ENCODE measurements around the gene MXRA7. TPM values are rescaled to one million over a fixed set of nuclear protein-coding genes. Genes with fewer than 3 reads are reported as not detected.

MXRA7 gene
- total and polyA plus RNA-seq, 4 donors = 4.8 to 22.1 (median 11.3) TPM

DNA sequence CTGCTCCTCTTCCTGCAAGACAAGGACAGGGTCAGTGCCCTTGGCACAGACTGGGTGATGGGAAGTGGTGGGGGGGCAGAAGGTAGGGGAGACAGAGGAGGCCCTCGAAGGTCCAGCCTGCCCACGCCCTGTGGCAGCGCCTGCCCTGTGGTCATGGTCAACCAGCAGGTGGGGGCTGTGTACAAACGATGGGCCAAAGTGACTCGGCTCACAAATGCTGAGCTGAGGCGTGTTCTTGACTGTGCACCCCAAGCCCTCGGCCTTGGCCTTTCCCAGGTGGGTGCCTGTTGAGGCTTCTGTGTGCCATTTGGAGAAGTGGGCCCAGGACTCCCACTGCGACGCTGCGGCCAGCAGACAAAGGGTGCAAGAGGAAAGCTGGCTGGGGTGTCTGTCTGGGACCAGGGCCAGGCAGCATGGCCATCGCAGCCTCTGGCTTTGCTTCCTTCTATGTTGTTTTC lies 22.6 kb downstream of the MXRA7 start:
- peak overlapping the region; percentile 42 to 64 for H3K27ac ChIP-seq (ENCODE audit: low read depth in 1 of 2, low read length in 2 of 2)
- no peaks in the 10 kb centered on the region for H3K9me3 ChIP-seq (ENCODE audit: control insufficient read depth in 4 of 4, low read length in 3 of 4)
- H3K36me3 ChIP-seq (ENCODE audit: control insufficient read depth in 4 of 4, insufficient read depth in 3 of 4, low read depth in 1 of 4, low read length in 3 of 4) = no peaks in the 10 kb centered on the region
- no peaks in the 10 kb centered on the region for H3K4me1 ChIP-seq (ENCODE audit: control insufficient read depth in 4 of 4, insufficient read depth in 4 of 4, low read length in 3 of 4)
- 77% methylated on average over 11 of the region's 11 CpGs for whole genome bisulfite sequencing
- no peaks in the 10 kb centered on the region for H3K27me3 ChIP-seq (ENCODE audit: control insufficient read depth in 4 of 4, insufficient read depth in 4 of 4, low read length in 3 of 4)
- TF ChIP-seq NR2F2 (IDR thresholded peaks at IDR 0.05) = no peak
- no peak for TF ChIP-seq ZBTB33 (IDR thresholded peaks at IDR 0.05)
- TF ChIP-seq, protein P1, sequence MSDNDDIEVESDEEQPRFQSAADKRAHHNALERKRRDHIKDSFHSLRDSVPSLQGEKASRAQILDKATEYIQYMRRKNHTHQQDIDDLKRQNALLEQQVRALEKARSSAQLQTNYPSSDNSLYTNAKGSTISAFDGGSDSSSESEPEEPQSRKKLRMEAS (IDR thresholded peaks at IDR 0.05) = no peak
- no peak for TF ChIP-seq SP1 (IDR thresholded peaks at IDR 0.05)
- no peak for TF ChIP-seq FOXA1 (IDR thresholded peaks at IDR 0.05)
- TF ChIP-seq EGR1 (IDR thresholded peaks at IDR 0.05; ENCODE audit: low read depth in 2 of 2) = no peak
- no peak overlapping the region for H3K4me3 ChIP-seq (ENCODE audit: low read depth in 1 of 3, low read length in 3 of 3)
- no peak overlapping the region for H3K9ac ChIP-seq (ENCODE audit: low read depth in 1 of 2, low read length in 2 of 2)
- no peak for DNase-seq (ENCODE audit: low spot score)

GRCh38 chr17:76687298-76688164 lies 23.2 kb downstream of the MXRA7 start:
- no peaks in the 10 kb centered on the region for H3K27me3 ChIP-seq (ENCODE audit: control insufficient read depth in 4 of 4, insufficient read depth in 4 of 4, low read length in 3 of 4)
- H3K4me3 ChIP-seq (ENCODE audit: low read depth in 1 of 3, low read length in 3 of 3) = no peak overlapping the region
- TF ChIP-seq RAD21 (IDR thresholded peaks at IDR 0.05) (no peak), CTCF (IDR thresholded peaks at IDR 0.05; ENCODE audit: low read depth, low read length, missing input control) (no peak), TAF1 (conservative IDR thresholded peaks at IDR 0.05) (no peak), GABPA (IDR thresholded peaks at IDR 0.05 in 1 of 2, conservative IDR thresholded peaks at IDR 0.05 in 1 of 2) (no peak)
- no peaks in the 10 kb centered on the region for H3K4me1 ChIP-seq (ENCODE audit: control insufficient read depth in 4 of 4, insufficient read depth in 4 of 4, low read length in 3 of 4)
- no peak overlapping the region for H3K9ac ChIP-seq (ENCODE audit: low read depth in 1 of 2, low read length in 2 of 2)
- H3K36me3 ChIP-seq (ENCODE audit: control insufficient read depth in 4 of 4, insufficient read depth in 3 of 4, low read depth in 1 of 4, low read length in 3 of 4) = no peaks in the 10 kb centered on the region
- DNase-seq (ENCODE audit: low spot score) = no peak
- WGBS = 86% methylated on average over 26 of the region's 26 CpGs
- H3K27ac ChIP-seq (ENCODE audit: low read depth in 1 of 2, low read length in 2 of 2) = peak overlapping the region; percentile 42 to 64
- no peaks in the 10 kb centered on the region for H3K9me3 ChIP-seq (ENCODE audit: control insufficient read depth in 4 of 4, low read length in 3 of 4)

GRCh38 chr17:76686538-76687297 lies 24.0 kb downstream of the MXRA7 start:
- Histone ChIP-seq H3K36me3 (ENCODE audit: control insufficient read depth in 4 of 4, insufficient read depth in 3 of 4, low read depth in 1 of 4, low read length in 3 of 4) (no peaks in the 10 kb centered on the region), H3K9ac (ENCODE audit: low read depth in 1 of 2, low read length in 2 of 2) (no peak overlapping the region), H3K4me3 (ENCODE audit: low read depth in 1 of 3, low read length in 3 of 3) (no peak overlapping the region), H3K27me3 (ENCODE audit: control insufficient read depth in 4 of 4, insufficient read depth in 4 of 4, low read length in 3 of 4) (no peaks in the 10 kb centered on the region), H3K4me1 (ENCODE audit: control insufficient read depth in 4 of 4, insufficient read depth in 4 of 4, low read length in 3 of 4) (no peaks in the 10 kb centered on the region), H3K27ac (ENCODE audit: low read depth in 1 of 2, low read length in 2 of 2) (no peak overlapping the region), H3K9me3 (ENCODE audit: control insufficient read depth in 4 of 4, low read length in 3 of 4) (no peaks in the 10 kb centered on the region)
- 83% methylated on average over 15 of the region's 15 CpGs for WGBS
- TF ChIP-seq RAD21 (IDR thresholded peaks at IDR 0.05) (no peak), HNF4A (conservative IDR thresholded peaks at IDR 0.05) (no peak), ZBTB33 (IDR thresholded peaks at IDR 0.05) (no peak), NR2F2 (IDR thresholded peaks at IDR 0.05) (no peak), RXRA (IDR thresholded peaks at IDR 0.05) (no peak), SP1 (IDR thresholded peaks at IDR 0.05) (no peak)
- TF ChIP-seq, protein P1 (IDR thresholded peaks at IDR 0.05) = no peak
- TF ChIP-seq, protein P2, sequence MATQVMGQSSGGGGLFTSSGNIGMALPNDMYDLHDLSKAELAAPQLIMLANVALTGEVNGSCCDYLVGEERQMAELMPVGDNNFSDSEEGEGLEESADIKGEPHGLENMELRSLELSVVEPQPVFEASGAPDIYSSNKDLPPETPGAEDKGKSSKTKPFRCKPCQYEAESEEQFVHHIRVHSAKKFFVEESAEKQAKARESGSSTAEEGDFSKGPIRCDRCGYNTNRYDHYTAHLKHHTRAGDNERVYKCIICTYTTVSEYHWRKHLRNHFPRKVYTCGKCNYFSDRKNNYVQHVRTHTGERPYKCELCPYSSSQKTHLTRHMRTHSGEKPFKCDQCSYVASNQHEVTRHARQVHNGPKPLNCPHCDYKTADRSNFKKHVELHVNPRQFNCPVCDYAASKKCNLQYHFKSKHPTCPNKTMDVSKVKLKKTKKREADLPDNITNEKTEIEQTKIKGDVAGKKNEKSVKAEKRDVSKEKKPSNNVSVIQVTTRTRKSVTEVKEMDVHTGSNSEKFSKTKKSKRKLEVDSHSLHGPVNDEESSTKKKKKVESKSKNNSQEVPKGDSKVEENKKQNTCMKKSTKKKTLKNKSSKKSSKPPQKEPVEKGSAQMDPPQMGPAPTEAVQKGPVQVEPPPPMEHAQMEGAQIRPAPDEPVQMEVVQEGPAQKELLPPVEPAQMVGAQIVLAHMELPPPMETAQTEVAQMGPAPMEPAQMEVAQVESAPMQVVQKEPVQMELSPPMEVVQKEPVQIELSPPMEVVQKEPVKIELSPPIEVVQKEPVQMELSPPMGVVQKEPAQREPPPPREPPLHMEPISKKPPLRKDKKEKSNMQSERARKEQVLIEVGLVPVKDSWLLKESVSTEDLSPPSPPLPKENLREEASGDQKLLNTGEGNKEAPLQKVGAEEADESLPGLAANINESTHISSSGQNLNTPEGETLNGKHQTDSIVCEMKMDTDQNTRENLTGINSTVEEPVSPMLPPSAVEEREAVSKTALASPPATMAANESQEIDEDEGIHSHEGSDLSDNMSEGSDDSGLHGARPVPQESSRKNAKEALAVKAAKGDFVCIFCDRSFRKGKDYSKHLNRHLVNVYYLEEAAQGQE (IDR thresholded peaks at IDR 0.05) = no peak
- no peak for DNase-seq (ENCODE audit: low spot score)

Measured in liver (tissue), 9 donors.